HL-60 (cell line): ENCODE measurements around the gene SMOC2.

Source experiments
- POLR2AphosphoS5 ChIP-seq: IDR thresholded peaks from 2 replicates; pipeline ENCODE4 v1.6.1; 2012; ENCODE audit warnings: low read depth
- SPI1 ChIP-seq: IDR thresholded peaks from 2 replicates; pipeline ENCODE4 v1.6.1; 2012; ENCODE audit warnings: low read depth, mild to moderate bottlenecking, borderline replicate concordance
- TF ChIP-seq, protein P1 (sequence below): IDR thresholded peaks from one replicate; pipeline ENCODE4 v1.5.1; 2011; ENCODE audit warnings: low read length, control low read depth, inconsistent platforms; ENCODE audit not compliant: insufficient read depth

DNA sequence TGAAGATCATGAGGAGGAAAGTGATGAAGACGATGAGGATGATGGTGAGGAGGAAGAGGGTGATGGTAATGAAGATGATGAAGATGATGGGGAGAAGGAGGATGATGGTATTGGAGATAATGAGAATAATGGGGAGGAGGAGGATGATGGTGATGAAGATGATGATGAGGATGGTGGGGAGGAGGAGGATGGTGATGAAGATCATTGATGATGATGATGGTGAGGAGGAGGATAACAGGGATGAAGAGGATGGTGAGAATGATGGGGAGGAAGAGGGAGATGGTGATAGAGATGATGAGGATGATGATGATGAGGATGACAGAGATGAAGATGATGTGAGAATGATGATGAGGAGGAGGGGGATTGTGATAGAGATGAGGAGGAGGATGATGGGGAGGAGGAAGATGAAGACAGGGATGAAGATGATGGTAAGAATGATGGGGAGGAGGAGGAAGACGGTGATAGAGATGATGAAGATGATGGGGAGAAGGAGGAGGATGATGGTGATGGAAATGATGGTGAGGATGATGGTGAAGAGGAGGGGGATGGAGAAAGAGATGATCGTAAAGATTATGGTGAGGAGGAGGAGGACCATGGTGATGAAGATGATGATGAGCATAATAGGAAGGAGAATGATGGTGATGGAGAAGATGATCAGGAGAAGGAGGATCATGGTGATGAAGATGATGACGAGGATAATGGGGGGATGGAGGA is 273.7 kb downstream of the SMOC2 start:
- TF ChIP-seq, protein P1, sequence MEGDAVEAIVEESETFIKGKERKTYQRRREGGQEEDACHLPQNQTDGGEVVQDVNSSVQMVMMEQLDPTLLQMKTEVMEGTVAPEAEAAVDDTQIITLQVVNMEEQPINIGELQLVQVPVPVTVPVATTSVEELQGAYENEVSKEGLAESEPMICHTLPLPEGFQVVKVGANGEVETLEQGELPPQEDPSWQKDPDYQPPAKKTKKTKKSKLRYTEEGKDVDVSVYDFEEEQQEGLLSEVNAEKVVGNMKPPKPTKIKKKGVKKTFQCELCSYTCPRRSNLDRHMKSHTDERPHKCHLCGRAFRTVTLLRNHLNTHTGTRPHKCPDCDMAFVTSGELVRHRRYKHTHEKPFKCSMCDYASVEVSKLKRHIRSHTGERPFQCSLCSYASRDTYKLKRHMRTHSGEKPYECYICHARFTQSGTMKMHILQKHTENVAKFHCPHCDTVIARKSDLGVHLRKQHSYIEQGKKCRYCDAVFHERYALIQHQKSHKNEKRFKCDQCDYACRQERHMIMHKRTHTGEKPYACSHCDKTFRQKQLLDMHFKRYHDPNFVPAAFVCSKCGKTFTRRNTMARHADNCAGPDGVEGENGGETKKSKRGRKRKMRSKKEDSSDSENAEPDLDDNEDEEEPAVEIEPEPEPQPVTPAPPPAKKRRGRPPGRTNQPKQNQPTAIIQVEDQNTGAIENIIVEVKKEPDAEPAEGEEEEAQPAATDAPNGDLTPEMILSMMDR = no peak
- TF ChIP-seq POLR2AphosphoS5 (no peak), SPI1 (no peak)
